GOT3 (cell line): ENCODE data around the gene DDOST.

ENCODE experiments used
- DNase-seq: peaks from one replicate; lab custom pipeline; 2025; ENCODE audit warnings: mixed read lengths; lab: John Stamatoyannopoulos, UW

Gene DDOST

DNA sequence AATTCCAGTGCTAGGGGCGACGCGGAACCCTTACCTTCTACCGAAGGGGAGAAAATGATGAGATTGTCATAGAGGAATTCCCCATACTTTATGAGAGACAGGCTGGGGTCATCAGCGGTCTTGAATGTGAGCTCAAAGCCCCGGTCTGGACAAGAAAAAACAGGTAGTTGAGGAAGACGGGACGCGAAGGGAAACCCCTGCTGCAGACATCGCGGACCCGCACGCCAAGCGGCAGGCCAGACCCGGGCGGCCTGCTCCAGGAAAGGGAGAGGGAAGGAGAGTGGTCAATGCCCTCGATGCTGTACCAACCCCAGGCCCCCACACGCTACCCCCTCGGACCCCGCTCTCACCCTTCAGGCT is 342 bp downstream of the DDOST start:
- DNase-seq = no peak

DNA sequence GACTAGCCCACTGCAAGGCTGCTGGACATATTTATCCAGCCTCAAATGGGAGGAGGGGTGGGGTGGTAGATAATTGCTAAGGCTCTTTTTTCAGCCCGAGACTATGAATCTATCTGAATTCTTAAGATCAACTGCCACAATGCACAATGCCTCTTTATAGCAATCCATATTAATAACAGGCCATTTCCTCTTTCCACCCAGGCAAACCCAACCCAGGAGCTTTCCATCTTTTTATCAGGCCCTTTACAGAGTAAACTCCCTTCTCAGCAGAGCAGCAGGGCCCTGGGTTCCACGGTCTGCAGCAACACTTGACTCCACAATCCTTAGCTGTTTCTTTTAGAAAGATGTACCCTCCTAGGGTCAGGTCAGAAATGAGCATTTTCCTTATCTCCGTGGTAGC is 806 bp downstream of the DDOST start:
- no peak for DNase-seq

DNA sequence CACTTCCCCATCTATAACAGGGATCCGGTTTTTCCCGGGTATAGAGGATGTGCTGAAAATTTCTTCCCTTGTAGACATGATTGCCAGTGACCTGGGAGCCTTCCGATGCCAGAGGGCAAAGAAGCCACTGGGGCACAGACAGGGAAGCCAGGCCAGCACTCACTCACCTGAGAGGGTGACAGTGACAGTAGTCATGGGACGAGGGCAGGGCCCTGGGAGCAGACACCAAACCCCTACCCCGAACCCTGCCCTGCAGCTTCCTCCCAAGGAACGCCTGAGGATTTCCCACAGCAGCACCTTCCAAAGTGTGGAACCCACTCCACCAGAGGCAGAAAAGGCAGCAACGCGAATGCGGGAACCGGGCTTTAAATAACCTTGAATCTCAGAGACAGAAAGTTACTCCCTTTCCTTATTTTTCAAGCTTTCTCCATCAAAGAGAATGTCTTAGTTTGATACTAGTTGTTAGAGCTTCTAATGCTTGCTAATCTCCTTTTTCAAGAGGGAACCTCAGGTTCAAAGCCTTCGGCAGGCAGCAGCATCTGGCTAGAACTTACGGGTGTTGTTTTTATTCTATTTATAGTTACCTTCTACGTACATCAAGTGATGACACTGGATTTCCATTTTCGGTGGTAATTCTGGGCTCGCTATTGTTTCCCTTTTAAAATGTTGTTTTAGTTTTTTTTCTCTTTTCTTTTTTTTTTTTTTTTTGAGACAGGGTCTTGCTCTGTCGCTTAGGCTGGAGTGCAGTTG is 2.8 kb downstream of the DDOST start:
- no peak for DNase-seq

- no peak for DNase-seq
Observed at GRCh38 chr1:20657024-20657423, 4.1 kb downstream of the DDOST start.

GRCh38 chr1:20654104-20654690 is 7.0 kb downstream of the DDOST start:
- DNase-seq = no peak

- no peak for DNase-seq
Observed at GRCh38 chr1:20652300-20652699, 8.9 kb downstream of the DDOST start.

DNA sequence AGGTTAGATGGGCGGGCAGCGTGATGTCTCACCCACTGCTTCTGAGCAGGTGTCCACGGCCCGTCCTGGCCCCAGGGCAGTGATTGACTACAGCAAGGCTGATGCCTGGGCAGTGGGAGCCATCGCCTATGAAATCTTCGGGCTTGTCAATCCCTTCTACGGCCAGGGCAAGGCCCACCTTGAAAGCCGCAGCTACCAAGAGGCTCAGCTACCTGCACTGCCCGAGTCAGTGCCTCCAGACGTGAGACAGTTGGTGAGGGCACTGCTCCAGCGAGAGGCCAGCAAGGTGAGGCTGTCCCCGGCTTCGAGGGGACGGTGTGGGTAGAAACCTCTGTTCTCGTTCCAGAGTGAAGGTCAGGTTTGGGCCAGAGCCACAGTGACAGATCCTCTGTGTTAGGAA is 12.2 kb downstream of the DDOST start:
- no peak for DNase-seq

- DNase-seq = no peak
Observed at GRCh38 chr1:20648438-20648837, 12.7 kb downstream of the DDOST start.

- no peak for DNase-seq
Observed at GRCh38 chr1:20645414-20645813, 15.8 kb downstream of the DDOST start.

DNA sequence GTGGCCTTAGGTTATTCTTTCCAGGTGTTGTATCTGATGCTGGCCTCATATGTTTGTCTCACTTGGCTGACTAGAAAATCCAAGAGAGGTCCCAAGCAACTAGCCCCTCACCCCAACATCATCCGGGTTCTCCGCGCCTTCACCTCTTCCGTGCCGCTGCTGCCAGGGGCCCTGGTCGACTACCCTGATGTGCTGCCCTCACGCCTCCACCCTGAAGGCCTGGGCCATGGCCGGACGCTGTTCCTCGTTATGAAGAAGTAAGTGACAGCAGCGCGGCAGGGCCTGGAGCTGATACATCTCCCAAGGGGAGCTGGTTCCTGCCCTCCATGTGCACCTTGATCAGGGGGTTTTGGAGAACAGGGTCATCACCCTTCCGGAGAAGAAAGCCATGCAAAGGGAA is 16.8 kb downstream of the DDOST start:
- no peak for DNase-seq

DNA sequence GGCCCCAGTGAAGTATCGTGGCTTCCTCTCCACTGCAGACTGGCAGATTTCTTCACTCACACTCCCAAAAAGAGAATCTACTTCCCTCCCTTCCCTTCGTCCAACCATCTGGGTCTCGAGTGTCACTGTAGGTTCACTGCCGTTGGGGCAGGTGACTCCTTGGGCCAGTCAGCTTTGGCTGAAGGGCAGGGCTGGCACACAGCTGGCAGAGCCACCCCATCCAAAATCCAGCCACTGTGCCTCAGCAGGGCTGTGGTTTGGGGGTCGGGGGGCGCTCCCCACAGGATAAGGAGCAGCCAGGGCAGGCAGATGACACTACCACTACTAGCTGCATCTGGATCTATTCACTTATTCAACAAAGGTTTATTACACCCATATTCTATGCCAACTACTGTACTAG is 18.1 kb downstream of the DDOST start:
- DNase-seq = no peak

GRCh38 chr1:20641975-20642374 is 19.2 kb downstream of the DDOST start:
- no peak for DNase-seq

DNA sequence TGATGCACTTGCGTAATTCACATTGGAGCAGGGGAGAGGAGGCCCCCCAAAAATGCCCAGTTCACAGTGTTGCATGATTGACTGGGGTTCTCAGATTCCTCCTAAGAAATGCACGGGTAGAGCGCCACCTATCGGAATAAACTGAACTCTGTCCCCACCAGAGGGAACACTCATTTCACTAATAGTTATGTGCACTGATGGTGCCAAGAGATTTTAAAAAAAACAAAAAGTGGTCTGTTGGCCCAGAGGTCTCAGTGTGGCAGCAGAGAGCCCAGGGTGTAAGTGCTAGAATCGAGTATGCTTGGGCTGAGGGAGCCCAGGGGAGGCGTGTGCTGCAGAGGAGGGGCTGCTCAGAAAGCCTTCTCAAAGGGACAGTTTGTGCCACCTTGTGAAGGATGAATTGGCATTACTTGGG is 21.0 kb downstream of the DDOST start:
- no peak for DNase-seq

DNA sequence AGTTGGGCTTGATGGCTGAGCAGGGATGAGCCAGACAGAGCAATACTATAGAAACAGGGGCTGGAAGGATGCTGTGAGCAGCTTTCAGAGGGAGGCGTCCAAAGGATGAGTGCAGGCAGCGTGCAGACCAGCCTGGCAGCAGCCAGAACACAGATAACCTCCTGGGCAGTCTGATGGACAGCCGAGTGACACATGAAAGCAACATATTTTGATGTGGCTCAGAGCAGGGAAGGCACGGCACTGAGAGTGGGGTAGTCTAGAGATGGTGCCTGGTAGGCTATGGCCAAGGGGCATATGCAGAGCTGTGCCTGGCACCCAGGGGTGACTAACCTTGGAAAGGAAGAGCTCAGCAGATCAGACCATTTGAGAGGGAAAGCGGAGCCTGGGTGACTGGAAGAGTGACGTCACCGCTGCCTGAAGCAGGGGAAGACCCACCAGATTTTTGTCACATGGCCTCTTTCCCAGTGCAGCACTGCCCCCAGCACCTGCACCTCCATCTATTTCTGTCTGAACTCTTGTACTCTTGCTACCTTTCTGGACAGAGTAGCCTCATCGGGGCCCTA is 24.3 kb downstream of the DDOST start:
- DNase-seq = no peak

DNA sequence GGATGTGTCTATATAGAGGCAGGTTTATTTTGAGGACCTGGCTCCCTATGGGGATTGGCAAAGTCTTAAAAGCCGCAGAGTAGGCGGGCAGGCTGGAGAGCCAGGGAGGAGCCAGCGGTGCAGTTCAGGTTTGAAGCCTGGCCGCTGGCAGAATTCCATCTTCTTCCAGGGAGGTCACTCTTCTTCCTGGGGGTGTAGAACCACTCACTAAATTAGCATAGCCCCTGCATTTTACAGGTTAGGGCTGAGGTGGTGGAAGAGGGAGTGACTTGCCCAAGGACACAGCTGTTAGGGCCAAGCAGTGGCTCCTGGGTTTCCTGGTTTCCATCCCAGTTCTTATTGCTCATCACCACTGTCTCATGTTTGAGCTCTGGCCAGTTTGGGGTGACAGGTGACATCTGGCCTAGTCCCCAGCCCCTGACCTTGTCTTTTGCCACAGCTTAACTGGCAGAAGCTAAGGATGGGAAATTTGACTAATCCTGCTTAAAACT is 26.5 kb downstream of the DDOST start:
- DNase-seq = no peak

DNA sequence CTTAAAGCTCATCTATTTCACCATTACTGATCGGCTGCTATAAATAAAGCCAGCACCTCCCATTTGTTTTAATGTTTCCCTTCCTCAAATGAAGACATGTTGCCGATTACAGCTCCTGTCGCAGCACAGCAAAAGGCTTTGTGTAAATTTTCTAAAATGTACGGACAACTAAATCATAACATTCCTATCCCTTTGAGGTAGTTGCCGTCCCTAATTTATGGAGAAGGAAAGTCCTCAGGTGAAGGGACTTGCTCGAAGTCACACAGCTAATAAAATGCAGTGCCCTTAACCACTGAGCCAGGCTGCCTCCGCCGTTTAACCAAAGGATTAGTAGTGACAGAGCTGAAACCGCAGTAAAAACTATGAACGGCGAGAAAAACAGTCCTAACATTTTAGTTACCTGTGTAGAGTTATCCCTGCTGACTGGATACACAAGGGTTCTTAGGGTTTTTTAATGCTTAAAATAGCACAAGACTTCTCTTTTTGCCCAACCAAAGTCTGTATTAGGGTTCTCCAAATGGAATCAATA is 27.0 kb downstream of the DDOST start:
- no peak for DNase-seq

GRCh38 chr1:20633190-20634064 is 27.7 kb downstream of the DDOST start, which contains the start of gene PINK1:
TSS of gene PINK1 (plus strand) at chr1:20633458. CDS start at chr1:20633549, 91 bp downstream.
- DNase-seq = peak; percentile 60

GRCh38 chr1:20632386-20632785 is 28.8 kb downstream of the DDOST start:
- DNase-seq = no peak

GRCh38 chr1:20630729-20631128 is 30.4 kb downstream of the DDOST start:
- DNase-seq = no peak

DNA sequence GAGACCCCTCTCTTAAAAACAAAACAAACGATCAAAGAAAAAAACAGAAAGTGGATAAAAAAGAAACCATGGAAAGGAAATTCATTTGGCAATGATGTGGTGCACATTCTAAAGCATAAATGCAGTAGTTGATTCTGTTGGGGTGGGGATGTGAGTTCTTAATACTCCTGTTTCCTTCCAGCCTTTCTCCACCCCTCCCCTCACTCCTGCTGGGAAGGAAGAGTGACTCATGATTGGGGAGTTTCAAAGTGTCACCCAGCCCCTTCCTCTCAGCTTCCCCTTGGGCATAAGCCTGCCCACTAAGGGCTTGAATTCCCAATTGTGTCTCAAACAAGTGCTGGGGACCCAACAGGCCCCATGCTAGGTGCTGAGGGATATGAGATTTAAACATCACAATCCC is 34.6 kb downstream of the DDOST start:
- DNase-seq = no peak

GRCh38 chr1:20626098-20626427 is 35.1 kb downstream of the DDOST start:
- no peak for DNase-seq
